CD14-positive monocyte (primary cell): ENCODE data around the gene MYO5C. TPM values are rescaled to one million over a fixed set of nuclear protein-coding genes. Genes with fewer than 3 reads are reported as not detected.
"Not testable (repeated sequence)": the region's sequence is repeated elsewhere in the genome, so short reads cannot be mapped to it uniquely, and the experiment has no call there.

Source experiments
- DNase-seq, 3 donors: peaks; one replicate each; pipeline ENCODE4 v3.0.0-alpha.2; 2011 to 2022
- H2AFZ ChIP-seq: 2 replicates; pipeline ENCODE4 v1.6.0; 2012; ENCODE audit warnings: mild to moderate bottlenecking, low read depth, low read length, inconsistent platforms; ENCODE audit not compliant: insufficient read depth, poor library complexity, severe bottlenecking
- H3K27ac ChIP-seq, 2 donors: 1 replicate in 1 of 2; 2 replicates in 1 of 2; pipeline ENCODE4 v1.5.1; 2012 to 2013; ENCODE audit warnings: low read length in 2 of 2, control low read depth in 1 of 2, inconsistent platforms in 1 of 2, low read depth in 1 of 2, mild to moderate bottlenecking in 1 of 2
- H3K27me3 ChIP-seq, 2 donors: one replicate each; pipeline versions ENCODE4 v1.6.0 to v1.6.1; 2011 to 2013; ENCODE audit warnings: low read length in 2 of 2; ENCODE audit not compliant: control insufficient read depth in 2 of 2, insufficient read depth in 2 of 2
- H3K36me3 ChIP-seq, 2 donors: replicated peaks in 1 of 2; 1 replicate in 1 of 2; 2 replicates in 1 of 2; pipeline versions ENCODE4 v1.5.1 to v1.6.1; 2012 to 2013; ENCODE audit warnings: low read length in 2 of 2, control low read depth in 1 of 2, inconsistent platforms in 1 of 2, mild to moderate bottlenecking in 1 of 2; ENCODE audit not compliant: insufficient read depth in 2 of 2, control insufficient read depth in 1 of 2
- H3K4me1 ChIP-seq, 2 donors: 1 replicate in 1 of 2; 2 replicates in 1 of 2; pipeline versions ENCODE4 v1.5.1 to v1.6.1; 2012 to 2013; ENCODE audit warnings: low read length in 2 of 2, control low read depth in 1 of 2, inconsistent platforms in 1 of 2, mild to moderate bottlenecking in 1 of 2, moderate library complexity in 1 of 2; ENCODE audit not compliant: insufficient read depth in 2 of 2, control insufficient read depth in 1 of 2
- H3K4me2 ChIP-seq: replicated peaks from 2 replicates; pipeline ENCODE3; 2012; ENCODE audit warnings: low read length, moderate library complexity, mild to moderate bottlenecking; ENCODE audit not compliant: poor library complexity, severe bottlenecking; ENCODE audit errors: extremely low read depth
- H3K4me3 ChIP-seq, 3 experiments: fragments of 200-600 bp in 1 of 3; sonication (generic) in 1 of 3; replicated peaks in 1 of 3; 1 replicate in 2 of 3; 2 replicates in 1 of 3; pipeline ENCODE4 v1.5.1; 2011 to 2013; ENCODE audit warnings: low read length in 3 of 3, mild to moderate bottlenecking in 3 of 3, control low read depth in 2 of 3, low read depth in 2 of 3, inconsistent platforms in 1 of 3, moderate library complexity in 1 of 3
- H3K79me2 ChIP-seq: 2 replicates; pipeline ENCODE4 v1.6.0; 2012; ENCODE audit warnings: mild to moderate bottlenecking, control low read depth, inconsistent platforms, low read length, moderate library complexity; ENCODE audit not compliant: insufficient read depth
- H3K9ac ChIP-seq: 2 replicates; pipeline ENCODE4 v1.6.0; 2017; ENCODE audit warnings: low read length, mild to moderate bottlenecking; ENCODE audit not compliant: insufficient read depth, poor library complexity, severe bottlenecking
- H3K9me3 ChIP-seq, 2 donors: replicated peaks in 1 of 2; 1 replicate in 1 of 2; 2 replicates in 1 of 2; pipeline versions ENCODE4 v1.5.1 to v1.6.1; 2012 to 2013; ENCODE audit warnings: low read length in 2 of 2, control low read depth in 1 of 2; ENCODE audit not compliant: control insufficient read depth in 1 of 2, insufficient read depth in 1 of 2
- H4K20me1 ChIP-seq: 2 replicates; pipeline ENCODE4 v1.6.0; 2012; ENCODE audit warnings: mild to moderate bottlenecking, low read length, control low read depth, moderate library complexity; ENCODE audit not compliant: insufficient read depth
- H3K27ac Mint-ChIP-seq, 7 donors: one replicate each; pipeline ENCODE4 v1.8.0; 2020; ENCODE audit warnings: mild to moderate bottlenecking in 7 of 7, mixed read lengths in 7 of 7, moderate library complexity in 6 of 7, inconsistent platforms in 2 of 7
- H3K27me3 Mint-ChIP-seq, 3 donors: one replicate each; pipeline ENCODE4 v1.8.0; 2021 to 2022; ENCODE audit warnings: low read depth in 3 of 3, mild to moderate bottlenecking in 3 of 3, mixed read lengths in 3 of 3, moderate library complexity in 3 of 3, inconsistent platforms in 1 of 3
- H3K36me3 Mint-ChIP-seq, 2 donors: one replicate each; pipeline ENCODE4 v1.8.0; 2020; ENCODE audit warnings: mixed read lengths in 2 of 2, inconsistent platforms in 1 of 2, mild to moderate bottlenecking in 1 of 2
- H3K4me1 Mint-ChIP-seq: one replicate; pipeline ENCODE4 v1.8.0; 2020; ENCODE audit warnings: mild to moderate bottlenecking, mixed read lengths
- H3K4me3 Mint-ChIP-seq, 2 donors: one replicate each; pipeline ENCODE4 v1.8.0; 2020; ENCODE audit warnings: mild to moderate bottlenecking in 2 of 2, mixed read lengths in 2 of 2, moderate library complexity in 1 of 2
- H3K9me3 Mint-ChIP-seq, 7 donors: one replicate each; pipeline ENCODE4 v1.8.0; 2020 to 2022; ENCODE audit warnings: mixed read lengths in 7 of 7, mild to moderate bottlenecking in 6 of 7, moderate library complexity in 6 of 7, inconsistent platforms in 2 of 7
- CTCF ChIP-seq: fragments of 200-600 bp; IDR thresholded peaks from one replicate; pipeline ENCODE4 v1.8.0; 2022; ENCODE audit warnings: antibody characterized with exemption, mild to moderate bottlenecking
- WGBS: methylation state at CpG from one replicate; pipeline ENCODE4 v1.1.5; 2013; ENCODE audit warnings: missing lambda C conversion rate; ENCODE audit not compliant: insufficient coverage; 5-methylcytosine and 5-hydroxymethylcytosine counted together
- intact Hi-C, 2 donors: fragments of 100-400 bp; cut with micrococcal nuclease; formaldehyde crosslinking; loops; one replicate each; pipeline versions ENCODE4 v1.15.0 to v1.15.1; 2023
- polyA plus RNA-seq, 3 donors: library from polyadenylated mRNA; depleted of rRNA in 1 of 3; unstranded in 2 of 3; stranded (reverse) in 1 of 3; fragments of 300-500 nt in 2 of 3; fragments of >200 nt in 1 of 3; fragmentation: Illumina TruSeq in 2 of 3; gene quantifications; 1 replicate in 2 of 3; 2 replicates in 1 of 3; pipeline ENCODE4 v1.2.3, GENCODE V29; 2012 to 2021

Gene MYO5C
- polyA plus RNA-seq, 3 donors, result 0.20 TPM; not detected in 2

GRCh38 chr15:52288051-52288942, 7.3 kb downstream of the MYO5C start:
- no peak overlapping the region for H3K27ac ChIP-seq
- no peaks in the 10 kb centered on the region for H4K20me1 ChIP-seq
- no peaks in the 10 kb centered on the region for H3K27me3 ChIP-seq
- H3K4me1 ChIP-seq, result peaks cover 3 to 9% of the 10 kb centered on the region in 2 donors
- no peak for DNase-seq
- 96% methylated on average over 10 of the region's 13 CpGs for WGBS
- Mint-ChIP-seq H3K27ac (peak overlapping the region in 1 of 7 donors; percentile 30), H3K36me3 (no peaks in the 10 kb centered on the region), H3K4me1 (peaks cover 10% of the 10 kb centered on the region), H3K4me3 (no peak overlapping the region), H3K9me3 (peaks cover 0 to 7% (median 0%) of the 10 kb centered on the region in 7 donors), H3K27me3 (peaks cover 5 to 10% (median 8%) of the 10 kb centered on the region in 3 donors)
- no peak overlapping the region for H3K4me2 ChIP-seq
- H2AFZ ChIP-seq, result no peak overlapping the region
- TF ChIP-seq CTCF, result no peak
- no peaks in the 10 kb centered on the region for H3K79me2 ChIP-seq
- H3K36me3 ChIP-seq, result no peaks in the 10 kb centered on the region
- intact Hi-C loops, result no loop called here
- no peak overlapping the region for H3K9ac ChIP-seq
- H3K4me3 ChIP-seq, result no peak overlapping the region
- no peaks in the 10 kb centered on the region for H3K9me3 ChIP-seq

GRCh38 chr15:52287114-52287513, 8.5 kb downstream of the MYO5C start:
- Histone ChIP-seq H3K4me1 (no peaks in the 10 kb centered on the region), H3K27ac (no peak overlapping the region), H4K20me1 (no peaks in the 10 kb centered on the region), H3K79me2 (no peaks in the 10 kb centered on the region), H3K4me3 (no peak overlapping the region), H3K36me3 (no peaks in the 10 kb centered on the region), H3K9ac (no peak overlapping the region), H2AFZ (no peak overlapping the region), H3K27me3 (no peaks in the 10 kb centered on the region), H3K4me2 (no peak overlapping the region), H3K9me3 (no peaks in the 10 kb centered on the region)
- H3K36me3 Mint-ChIP-seq, result no peaks in the 10 kb centered on the region
- DNase-seq, result no peak
- no peak for TF ChIP-seq CTCF
- peaks cover 2% of the 10 kb centered on the region for H3K4me1 Mint-ChIP-seq
- peaks cover 0 to 7% (median 0%) of the 10 kb centered on the region in 7 donors for H3K9me3 Mint-ChIP-seq
- intact Hi-C loops, result no loop called here
- WGBS, result no CpG with 5 or more reads among the region's 7 CpGs
- H3K27me3 Mint-ChIP-seq, result peaks cover 0 to 5% (median 2%) of the 10 kb centered on the region in 3 donors
- no peak overlapping the region for H3K4me3 Mint-ChIP-seq
- H3K27ac Mint-ChIP-seq, result no peak overlapping the region

GRCh38 chr15:52285941-52286340, 9.7 kb downstream of the MYO5C start:
- H3K4me1 Mint-ChIP-seq, H3K36me3 ChIP-seq, H3K4me3 ChIP-seq, H2AFZ ChIP-seq, H3K27me3 Mint-ChIP-seq, H3K4me3 Mint-ChIP-seq, H3K79me2 ChIP-seq, DNase-seq, intact Hi-C loops, H3K9ac ChIP-seq, H4K20me1 ChIP-seq, H3K27ac Mint-ChIP-seq, H3K9me3 ChIP-seq, H3K27me3 ChIP-seq, H3K36me3 Mint-ChIP-seq, H3K27ac ChIP-seq, H3K4me2 ChIP-seq, H3K9me3 Mint-ChIP-seq, H3K4me1 ChIP-seq: not testable (repeated sequence)
- 100% methylated on average over 5 of the region's 34 CpGs for WGBS
